GM23338 (cell line): ENCODE measurements around the gene CCNI2.

Experiments
- CREB1 ChIP-seq: fragments of 250-450 bp; sonication (Bioruptor Pico); IDR thresholded peaks from 2 replicates; pipeline ENCODE4 v1.5.0; 2020; ENCODE audit warnings: low read depth, mild to moderate bottlenecking, moderate library complexity
- TF ChIP-seq, protein P1 (sequence below): IDR thresholded peaks from one replicate; pipeline ENCODE4 v1.6.1; 2018; ENCODE audit warnings: antibody characterized with exemption; ENCODE audit not compliant: unreplicated experiment
- TF ChIP-seq, protein P2 (sequence below), 2 experiments: fragments of 200-600 bp in 1 of 2; sonication (generic) in 1 of 2; conservative IDR thresholded peaks; 2 replicates each; pipeline versions ENCODE4 v1.5.1 to v1.6.1; 2016 to 2017; ENCODE audit warnings: antibody characterized with exemption in 2 of 2, low read depth in 2 of 2, mild to moderate bottlenecking in 2 of 2, moderate library complexity in 1 of 2

GRCh38 chr5:132782101-132782500 is 34.9 kb downstream of the CCNI2 start:
- TF ChIP-seq CREB1, result no peak
- TF ChIP-seq, protein P1, sequence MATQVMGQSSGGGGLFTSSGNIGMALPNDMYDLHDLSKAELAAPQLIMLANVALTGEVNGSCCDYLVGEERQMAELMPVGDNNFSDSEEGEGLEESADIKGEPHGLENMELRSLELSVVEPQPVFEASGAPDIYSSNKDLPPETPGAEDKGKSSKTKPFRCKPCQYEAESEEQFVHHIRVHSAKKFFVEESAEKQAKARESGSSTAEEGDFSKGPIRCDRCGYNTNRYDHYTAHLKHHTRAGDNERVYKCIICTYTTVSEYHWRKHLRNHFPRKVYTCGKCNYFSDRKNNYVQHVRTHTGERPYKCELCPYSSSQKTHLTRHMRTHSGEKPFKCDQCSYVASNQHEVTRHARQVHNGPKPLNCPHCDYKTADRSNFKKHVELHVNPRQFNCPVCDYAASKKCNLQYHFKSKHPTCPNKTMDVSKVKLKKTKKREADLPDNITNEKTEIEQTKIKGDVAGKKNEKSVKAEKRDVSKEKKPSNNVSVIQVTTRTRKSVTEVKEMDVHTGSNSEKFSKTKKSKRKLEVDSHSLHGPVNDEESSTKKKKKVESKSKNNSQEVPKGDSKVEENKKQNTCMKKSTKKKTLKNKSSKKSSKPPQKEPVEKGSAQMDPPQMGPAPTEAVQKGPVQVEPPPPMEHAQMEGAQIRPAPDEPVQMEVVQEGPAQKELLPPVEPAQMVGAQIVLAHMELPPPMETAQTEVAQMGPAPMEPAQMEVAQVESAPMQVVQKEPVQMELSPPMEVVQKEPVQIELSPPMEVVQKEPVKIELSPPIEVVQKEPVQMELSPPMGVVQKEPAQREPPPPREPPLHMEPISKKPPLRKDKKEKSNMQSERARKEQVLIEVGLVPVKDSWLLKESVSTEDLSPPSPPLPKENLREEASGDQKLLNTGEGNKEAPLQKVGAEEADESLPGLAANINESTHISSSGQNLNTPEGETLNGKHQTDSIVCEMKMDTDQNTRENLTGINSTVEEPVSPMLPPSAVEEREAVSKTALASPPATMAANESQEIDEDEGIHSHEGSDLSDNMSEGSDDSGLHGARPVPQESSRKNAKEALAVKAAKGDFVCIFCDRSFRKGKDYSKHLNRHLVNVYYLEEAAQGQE, result no peak
- TF ChIP-seq, protein P2, sequence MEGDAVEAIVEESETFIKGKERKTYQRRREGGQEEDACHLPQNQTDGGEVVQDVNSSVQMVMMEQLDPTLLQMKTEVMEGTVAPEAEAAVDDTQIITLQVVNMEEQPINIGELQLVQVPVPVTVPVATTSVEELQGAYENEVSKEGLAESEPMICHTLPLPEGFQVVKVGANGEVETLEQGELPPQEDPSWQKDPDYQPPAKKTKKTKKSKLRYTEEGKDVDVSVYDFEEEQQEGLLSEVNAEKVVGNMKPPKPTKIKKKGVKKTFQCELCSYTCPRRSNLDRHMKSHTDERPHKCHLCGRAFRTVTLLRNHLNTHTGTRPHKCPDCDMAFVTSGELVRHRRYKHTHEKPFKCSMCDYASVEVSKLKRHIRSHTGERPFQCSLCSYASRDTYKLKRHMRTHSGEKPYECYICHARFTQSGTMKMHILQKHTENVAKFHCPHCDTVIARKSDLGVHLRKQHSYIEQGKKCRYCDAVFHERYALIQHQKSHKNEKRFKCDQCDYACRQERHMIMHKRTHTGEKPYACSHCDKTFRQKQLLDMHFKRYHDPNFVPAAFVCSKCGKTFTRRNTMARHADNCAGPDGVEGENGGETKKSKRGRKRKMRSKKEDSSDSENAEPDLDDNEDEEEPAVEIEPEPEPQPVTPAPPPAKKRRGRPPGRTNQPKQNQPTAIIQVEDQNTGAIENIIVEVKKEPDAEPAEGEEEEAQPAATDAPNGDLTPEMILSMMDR (conservative IDR thresholded peaks at IDR 0.05; ENCODE audit: low read depth in 2 of 2), result no peak
